HepG2 (cell line): ENCODE measurements around the gene MNT. TPM values are rescaled to one million over a fixed set of nuclear protein-coding genes. Genes with fewer than 3 reads are reported as not detected.
A peak's percentile ranks its signal among the peaks of the same experiment; 100 is the strongest.

Experiments used
- CBFB ChIP-seq: sonication (generic); formaldehyde crosslinking; IDR thresholded peaks from 2 replicates; pipeline ENCODE4 v1.4.0; 2020; ENCODE audit warnings: missing genetic modification reagents
- DBP ChIP-seq: sonication (generic); formaldehyde crosslinking; IDR thresholded peaks from 2 replicates; pipeline ENCODE4 v1.4.0; 2020; ENCODE audit warnings: missing genetic modification reagents; ENCODE audit errors: not compliant biosample characterization
- ESRRA ChIP-seq: sonication (generic); formaldehyde crosslinking; IDR thresholded peaks from 2 replicates; pipeline ENCODE4 v1.5.1; 2020; ENCODE audit warnings: mild to moderate bottlenecking, low read depth, missing genetic modification reagents
- EZH2 ChIP-seq: conservative IDR thresholded peaks from 2 replicates; pipeline ENCODE4 v1.6.1; 2012; ENCODE audit warnings: mild to moderate bottlenecking, low read depth, low read length, moderate library complexity
- FUBP1 ChIP-seq: sonication (generic); formaldehyde crosslinking; IDR thresholded peaks from 2 replicates; pipeline ENCODE4 v1.5.1; 2020; ENCODE audit warnings: missing genetic modification reagents, mild to moderate bottlenecking, borderline replicate concordance
- MEF2D ChIP-seq: sonication (generic); formaldehyde crosslinking; IDR thresholded peaks from 2 replicates; pipeline ENCODE4 v1.5.1; 2020; ENCODE audit warnings: mild to moderate bottlenecking, missing genetic modification reagents
- MTA3 ChIP-seq: sonication (generic); formaldehyde crosslinking; IDR thresholded peaks from 2 replicates; pipeline ENCODE4 v1.4.0; 2020; ENCODE audit warnings: missing genetic modification reagents
- PATZ1 ChIP-seq: sonication (generic); formaldehyde crosslinking; IDR thresholded peaks from 2 replicates; pipeline ENCODE4 v1.4.0; 2020; ENCODE audit warnings: missing genetic modification reagents
- SP5 ChIP-seq: IDR thresholded peaks from 2 replicates; pipeline ENCODE4 v1.6.1; 2016; ENCODE audit warnings: low read depth, borderline replicate concordance
- THAP8 ChIP-seq: sonication (generic); formaldehyde crosslinking; IDR thresholded peaks from 2 replicates; pipeline ENCODE4 v1.5.1; 2020; ENCODE audit warnings: missing genetic modification reagents, mild to moderate bottlenecking, borderline replicate concordance
- TIGD3 ChIP-seq: sonication (generic); formaldehyde crosslinking; IDR thresholded peaks from 2 replicates; pipeline ENCODE4 v1.5.1; 2020; ENCODE audit warnings: mild to moderate bottlenecking, missing genetic modification reagents, borderline replicate concordance
- ZBTB49 ChIP-seq: sonication (generic); formaldehyde crosslinking; IDR thresholded peaks from 2 replicates; pipeline ENCODE4 v1.4.0; 2020; ENCODE audit warnings: missing genetic modification reagents, borderline replicate concordance
- ZNF256 ChIP-seq: sonication (generic); formaldehyde crosslinking; conservative IDR thresholded peaks from 2 replicates; pipeline ENCODE4 v1.4.0; 2020; ENCODE audit warnings: missing genetic modification reagents
- ZNF44 ChIP-seq: sonication (generic); formaldehyde crosslinking; IDR thresholded peaks from 2 replicates; pipeline ENCODE4 v1.5.1; 2020; ENCODE audit warnings: mild to moderate bottlenecking, missing genetic modification reagents
- ZNF570 ChIP-seq: sonication (generic); formaldehyde crosslinking; IDR thresholded peaks from 2 replicates; pipeline ENCODE4 v1.4.0; 2020; ENCODE audit warnings: mild to moderate bottlenecking, missing genetic modification reagents, borderline replicate concordance
- ZNF598 ChIP-seq: sonication (generic); formaldehyde crosslinking; IDR thresholded peaks from 2 replicates; pipeline ENCODE4 v1.5.1; 2020; ENCODE audit warnings: mild to moderate bottlenecking, missing genetic modification reagents, borderline replicate concordance
- ZNF660 ChIP-seq: sonication (generic); formaldehyde crosslinking; IDR thresholded peaks from 2 replicates; pipeline ENCODE4 v1.5.1; 2020; ENCODE audit warnings: mild to moderate bottlenecking, low read depth, missing genetic modification reagents, borderline replicate concordance
- ZNF713 ChIP-seq: sonication (generic); formaldehyde crosslinking; IDR thresholded peaks from 2 replicates; pipeline ENCODE4 v1.4.0; 2020; ENCODE audit warnings: mild to moderate bottlenecking, missing genetic modification reagents
- ZNF761 ChIP-seq: sonication (generic); formaldehyde crosslinking; conservative IDR thresholded peaks from 2 replicates; pipeline ENCODE4 v1.4.0; 2020; ENCODE audit warnings: mild to moderate bottlenecking, missing genetic modification reagents
- polyA plus RNA-seq, 8 experiments: library from polyadenylated mRNA; depleted of rRNA in 3 of 8; stranded (reverse) in 7 of 8; unstranded in 1 of 8; fragments of >200 nt; fragmentation: Illumina TruSeq in 4 of 8; extraction: Trizol in 4 of 8; gene quantifications; 2 replicates each; pipeline versions ENCODE4 v1.2.1 to v1.2.3, GENCODE V29; 2011 to 2016; ENCODE audit warnings: low read depth in 4 of 8, missing spikeins in 1 of 8, mixed read lengths in 1 of 8; ENCODE audit not compliant: insufficient read depth in 1 of 8
- total RNA-seq, 5 experiments: library from RNA; depleted of rRNA; stranded (reverse); fragments of >200 nt; fragmentation: Illumina TruSeq; extraction: Trizol; gene quantifications; 2 replicates each; pipeline ENCODE4 v1.2.3, GENCODE V29; 2016; ENCODE audit warnings: low read depth in 1 of 5

Gene MNT
- total and polyA plus RNA-seq, 2 of the 13 experiments (the other 11 are each of a cell fraction or from before 2014, with no cell fraction given) = 2.1 to 3.5 TPM

- no peak for TF ChIP-seq DBP
- TF ChIP-seq EZH2 = no peak
- no peak for TF ChIP-seq FUBP1 (CRISPR knock-in tag)
- no peak for TF ChIP-seq THAP8
- no peak for TF ChIP-seq ZNF713
- no peak for TF ChIP-seq MEF2D
- TF ChIP-seq ZNF256 = no peak
- no peak for TF ChIP-seq ESRRA
- TF ChIP-seq TIGD3 (CRISPR knock-in tag) = no peak
- TF ChIP-seq CBFB (CRISPR knock-in tag) = no peak
- peak; percentile 79; the same call in 1 of the 2 replicates for TF ChIP-seq ZNF44 (CRISPR knock-in tag)
- TF ChIP-seq MTA3 = no peak
- TF ChIP-seq ZNF598 = no peak
- 0 out of 2 replicates have a peak, but pooled peaks have one; percentile 12 for TF ChIP-seq ZNF660
- TF ChIP-seq PATZ1 = peak; percentile 23; the same call in 1 of the 2 replicates
- TF ChIP-seq SP5 (CRISPR knock-in tag) = no peak
- no peak for TF ChIP-seq ZNF570 (CRISPR knock-in tag)
- no peak for TF ChIP-seq ZBTB49 (CRISPR knock-in tag)
- 0 out of 2 replicates have a peak, but pooled peaks have one; percentile 12 for TF ChIP-seq ZNF761 (CRISPR knock-in tag)
Measured at GRCh38 chr17:2336852-2337543, 63.9 kb downstream of the MNT start, which contains the start of gene SGSM2 (continued).
